ENCODE data around the gene SYNC.

DNA sequence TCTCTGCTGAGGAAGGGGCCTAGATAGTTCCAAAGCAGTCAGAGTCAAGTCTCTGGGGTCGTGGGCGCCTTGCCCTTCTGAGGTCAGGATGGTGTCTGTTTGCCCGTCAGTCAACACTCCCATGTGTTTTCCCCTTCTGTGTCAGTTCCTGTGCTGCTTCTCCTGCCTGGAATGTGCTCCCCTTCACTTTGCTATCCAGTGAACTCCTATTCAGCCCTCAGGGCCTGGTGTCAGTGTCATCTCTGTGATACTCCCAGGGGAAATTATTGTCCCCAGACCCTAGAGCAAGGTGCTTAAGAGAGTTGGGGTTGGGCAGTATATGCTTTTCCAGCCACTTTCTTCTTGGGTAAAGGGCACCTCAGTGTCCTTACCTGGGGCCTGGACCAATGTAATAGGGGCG lies 45.8 kb upstream of the SYNC start:
- TF ChIP-seq, protein P1, sequence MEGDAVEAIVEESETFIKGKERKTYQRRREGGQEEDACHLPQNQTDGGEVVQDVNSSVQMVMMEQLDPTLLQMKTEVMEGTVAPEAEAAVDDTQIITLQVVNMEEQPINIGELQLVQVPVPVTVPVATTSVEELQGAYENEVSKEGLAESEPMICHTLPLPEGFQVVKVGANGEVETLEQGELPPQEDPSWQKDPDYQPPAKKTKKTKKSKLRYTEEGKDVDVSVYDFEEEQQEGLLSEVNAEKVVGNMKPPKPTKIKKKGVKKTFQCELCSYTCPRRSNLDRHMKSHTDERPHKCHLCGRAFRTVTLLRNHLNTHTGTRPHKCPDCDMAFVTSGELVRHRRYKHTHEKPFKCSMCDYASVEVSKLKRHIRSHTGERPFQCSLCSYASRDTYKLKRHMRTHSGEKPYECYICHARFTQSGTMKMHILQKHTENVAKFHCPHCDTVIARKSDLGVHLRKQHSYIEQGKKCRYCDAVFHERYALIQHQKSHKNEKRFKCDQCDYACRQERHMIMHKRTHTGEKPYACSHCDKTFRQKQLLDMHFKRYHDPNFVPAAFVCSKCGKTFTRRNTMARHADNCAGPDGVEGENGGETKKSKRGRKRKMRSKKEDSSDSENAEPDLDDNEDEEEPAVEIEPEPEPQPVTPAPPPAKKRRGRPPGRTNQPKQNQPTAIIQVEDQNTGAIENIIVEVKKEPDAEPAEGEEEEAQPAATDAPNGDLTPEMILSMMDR (conservative IDR thresholded peaks at IDR 0.05; ENCODE audit: low read length), result no peak
- no peak for TF ChIP-seq EZH2phosphoT487 (IDR thresholded peaks at IDR 0.05; ENCODE audit: borderline replicate concordance, low read depth, low read length)
